Stimulated activated CD8-positive, alpha-beta memory T cell treated with anti-CD3 and anti-CD28 coated beads, Interleukin-12 subunit alpha, Interleukin-12 subunit beta, amount 100 ng/mL, for 24 hours (primary cell): ENCODE measurements around the gene S100A9.
"Not testable (repeated sequence)": the region's sequence is repeated elsewhere in the genome, so short reads cannot be mapped to it uniquely, and the experiment has no call there.

Experiments
- DNase-seq: peaks from one replicate; pipeline ENCODE4 v3.0.0-alpha.2; 2020; ENCODE audit errors: extremely low read depth

The S100A9 gene

DNA sequence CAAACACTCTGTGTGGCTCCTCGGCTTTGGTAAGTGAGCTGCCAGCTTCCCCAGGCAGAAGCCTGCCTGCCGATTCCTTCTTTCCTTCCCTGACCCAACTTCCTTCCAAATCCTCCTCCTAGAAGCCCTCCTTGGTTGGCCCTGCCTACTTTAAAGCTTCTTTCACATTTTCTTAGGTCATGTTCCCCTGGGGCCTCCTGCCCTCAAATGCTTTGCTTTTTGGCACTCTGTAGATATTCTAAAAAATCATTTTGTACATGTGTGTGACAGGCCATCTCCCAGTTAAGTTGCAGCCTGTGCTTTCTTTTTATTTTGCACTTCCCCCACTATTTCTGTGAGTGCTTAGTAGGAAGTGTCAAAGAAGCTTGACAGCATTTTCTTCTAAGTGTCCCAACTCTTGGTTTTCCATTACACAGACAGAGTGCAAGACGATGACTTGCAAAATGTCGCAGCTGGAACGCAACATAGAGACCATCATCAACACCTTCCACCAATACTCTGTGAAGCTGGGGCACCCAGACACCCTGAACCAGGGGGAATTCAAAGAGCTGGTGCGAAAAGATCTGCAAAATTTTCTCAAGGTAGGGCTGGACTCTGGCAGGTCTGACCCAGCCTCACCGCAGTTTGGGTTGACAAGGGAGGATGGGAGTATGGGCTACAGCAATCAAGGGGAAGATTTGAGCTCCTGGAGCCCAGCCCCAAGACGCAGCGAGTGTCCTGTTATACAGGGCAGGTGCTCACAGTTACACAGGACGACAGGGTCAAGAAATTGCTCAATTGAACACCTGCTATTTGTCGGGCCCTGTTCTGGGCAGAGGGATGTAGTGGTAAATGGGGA lies at the start of gene S100A9:
TSS of gene S100A9 (plus strand) at position 2 of the 838 bp plus-strand sequence. CDS start at position 432, 430 bp downstream.
- no peak for DNase-seq

DNA sequence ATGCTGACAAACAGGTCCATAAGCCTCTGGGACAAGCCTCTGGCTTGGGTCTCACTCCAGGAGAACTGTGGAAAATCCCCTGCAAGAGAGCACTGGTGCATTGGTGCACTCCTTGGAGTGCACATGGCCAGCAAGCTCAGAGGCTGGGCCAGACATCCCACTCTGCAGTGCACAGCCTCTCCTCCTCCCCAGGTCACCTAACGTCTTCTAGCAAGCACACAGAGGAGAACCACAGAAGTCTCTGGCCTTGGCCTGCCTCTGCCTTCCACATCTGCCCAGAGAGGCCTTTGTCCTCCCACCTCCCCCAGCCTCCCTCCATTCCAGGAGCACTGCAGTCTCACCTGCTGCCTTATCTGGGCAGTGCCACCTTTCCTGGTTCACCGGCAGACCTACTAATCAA lies 49.1 kb upstream of the S100A9 start:
- DNase-seq: no peak

DNA sequence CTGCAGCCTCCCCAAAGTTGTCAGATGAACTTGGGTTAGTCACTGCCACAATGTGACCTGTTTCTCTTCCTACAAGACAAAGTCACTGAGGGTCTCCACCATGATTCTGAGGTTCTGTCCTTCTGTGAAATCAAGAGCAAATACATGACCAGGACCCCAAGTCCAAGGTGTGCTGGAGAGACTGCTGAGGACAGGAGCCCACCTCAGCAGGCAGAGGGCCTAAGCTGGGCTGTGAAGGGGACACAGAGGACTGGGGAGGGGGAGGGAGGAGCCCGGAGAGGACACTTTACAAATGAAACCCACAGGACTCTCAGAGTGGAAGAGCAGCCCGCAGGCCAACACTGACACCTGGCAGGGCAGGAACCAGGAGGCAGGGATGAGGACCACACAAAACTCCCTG lies 48.2 kb upstream of the S100A9 start:
- no peak for DNase-seq

DNA sequence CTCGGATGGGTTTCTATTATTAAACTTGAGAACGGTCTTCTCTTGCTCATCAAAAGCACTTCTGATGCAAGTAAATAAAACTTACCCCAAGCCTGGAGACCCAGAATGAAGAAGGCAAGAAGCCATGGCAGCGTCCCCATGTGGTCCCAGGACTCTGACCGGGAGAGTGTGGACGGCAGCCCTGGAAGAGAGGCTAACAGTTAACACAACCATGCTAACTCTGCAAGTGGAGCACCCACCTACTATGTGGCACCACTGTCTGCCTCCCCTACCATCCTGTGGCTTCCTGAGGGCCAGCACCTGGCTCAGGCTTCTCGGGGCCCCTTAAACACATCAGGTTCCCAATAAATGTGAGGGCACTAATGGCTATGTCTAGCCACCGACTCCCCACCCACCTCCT lies 47.1 kb upstream of the S100A9 start:
- DNase-seq: no peak

GRCh38 chr1:153312570-153313186 lies 45.0 kb upstream of the S100A9 start, which contains the start of gene PGLYRP3:
Gene PGLYRP3 (minus strand): TSS chr1:153312952. CDS start chr1:153310665, 2,287 bp downstream.
- no peak for DNase-seq

GRCh38 chr1:153313288-153313687 lies 44.4 kb upstream of the S100A9 start:
- no peak for DNase-seq

DNA sequence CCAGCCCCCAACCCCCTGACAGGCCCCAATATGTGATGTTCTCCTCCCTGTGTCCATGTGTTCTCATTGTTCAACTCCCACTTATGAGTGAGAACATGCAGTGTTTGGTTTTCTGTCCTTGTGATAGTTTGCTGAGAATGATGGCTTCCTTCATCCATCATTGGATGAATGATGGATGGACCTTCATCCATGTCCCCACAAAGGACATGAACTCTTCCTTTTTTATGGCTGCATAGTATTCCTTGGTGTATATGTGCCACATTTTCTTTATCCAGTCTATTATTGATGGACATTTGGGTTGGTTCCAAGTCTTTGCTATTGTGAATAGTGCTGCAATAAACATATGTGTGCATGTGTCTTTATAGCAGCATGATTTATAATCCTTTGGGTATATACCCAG lies 43.3 kb upstream of the S100A9 start:
- not testable (repeated sequence) for DNase-seq

DNA sequence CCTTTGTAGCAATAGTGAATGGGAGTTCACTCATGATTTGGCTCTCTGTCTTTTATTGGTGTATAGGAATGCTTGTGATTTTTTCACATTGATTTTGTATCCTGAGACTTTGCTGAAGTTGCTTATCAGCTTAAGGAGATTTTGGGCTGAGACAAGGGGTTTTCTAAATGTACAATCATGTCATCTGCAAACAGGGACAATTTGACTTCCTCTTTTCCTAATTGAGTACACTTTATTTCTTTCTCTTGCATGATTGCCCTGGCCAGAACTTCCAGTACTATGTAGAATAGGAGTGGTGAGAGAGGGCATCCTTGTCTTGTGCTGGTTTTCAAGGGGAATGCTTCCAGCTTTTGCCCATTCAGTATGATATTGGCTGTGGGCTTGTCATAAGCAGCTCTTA lies 41.6 kb upstream of the S100A9 start:
- not testable (repeated sequence) for DNase-seq

GRCh38 chr1:153318145-153318544 lies 39.5 kb upstream of the S100A9 start:
- DNase-seq: not testable (repeated sequence)

DNA sequence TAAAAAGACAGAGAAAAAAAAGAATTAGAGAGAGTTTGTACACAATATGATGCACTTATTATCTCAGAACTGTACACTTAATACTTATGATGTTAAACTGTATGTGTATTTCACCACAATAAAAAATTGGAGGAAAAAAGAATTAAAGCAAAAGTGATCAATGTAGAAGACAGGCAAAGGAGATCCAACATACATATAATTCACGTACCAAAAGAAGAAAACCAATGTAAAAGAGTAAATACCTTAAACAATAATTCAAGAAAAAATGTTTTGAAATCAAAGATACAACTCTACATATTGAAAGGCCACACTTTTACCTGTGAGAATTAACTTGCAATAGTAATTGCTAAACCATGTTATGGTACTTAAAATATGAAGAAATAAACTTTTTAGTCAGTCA lies 35.1 kb upstream of the S100A9 start:
- no peak for DNase-seq

- DNase-seq: no peak
Measured at GRCh38 chr1:153324912-153325311, 32.7 kb upstream of the S100A9 start.

DNA sequence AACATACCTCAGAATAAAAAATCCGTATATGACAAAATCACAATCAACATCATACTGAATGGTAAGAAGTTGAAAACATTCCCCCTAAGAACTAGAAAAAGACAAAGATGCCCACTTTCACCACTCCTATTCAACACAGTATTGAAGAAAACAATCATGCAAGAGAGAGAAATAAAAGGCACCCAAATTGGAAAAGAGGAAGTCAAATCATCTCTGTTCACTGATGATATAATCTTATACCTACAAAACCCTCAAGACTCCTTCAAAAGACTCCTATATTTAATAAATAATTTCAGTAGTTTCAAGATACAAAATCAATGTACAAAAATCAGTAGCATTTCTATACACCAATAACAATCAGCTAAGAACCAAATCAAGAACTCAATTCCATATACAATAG lies 23.8 kb upstream of the S100A9 start:
- DNase-seq: no peak

- no peak for DNase-seq
Measured at GRCh38 chr1:153336650-153337049, 21.0 kb upstream of the S100A9 start.

- no peak for DNase-seq
Measured at GRCh38 chr1:153337980-153338853, 19.4 kb upstream of the S100A9 start.

DNA sequence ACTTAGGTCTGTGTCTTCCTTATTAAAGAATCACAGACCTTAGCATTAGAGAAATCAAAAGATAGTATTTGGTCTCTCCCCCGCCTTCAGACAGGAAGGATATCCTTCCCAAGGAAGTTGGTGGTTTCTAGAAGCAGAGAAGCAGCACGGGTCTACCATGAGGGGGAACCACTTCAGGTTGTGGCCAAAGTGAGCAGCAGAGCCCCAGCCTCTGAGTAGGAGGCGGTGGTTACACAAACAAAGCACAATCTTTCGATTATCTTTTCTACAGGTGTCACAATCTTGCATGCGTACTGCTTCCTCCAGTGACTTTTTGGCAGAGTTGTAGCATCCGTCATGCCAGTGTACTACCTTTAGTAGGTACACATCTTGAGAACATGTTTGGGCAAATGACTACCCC lies 17.9 kb upstream of the S100A9 start:
- no peak for DNase-seq

GRCh38 chr1:153340356-153340755 lies 17.3 kb upstream of the S100A9 start:
- no peak for DNase-seq

- no peak for DNase-seq
Measured at GRCh38 chr1:153341431-153341934, 16.2 kb upstream of the S100A9 start.

- no peak for DNase-seq
Measured at GRCh38 chr1:153342178-153342577, 15.5 kb upstream of the S100A9 start.

DNA sequence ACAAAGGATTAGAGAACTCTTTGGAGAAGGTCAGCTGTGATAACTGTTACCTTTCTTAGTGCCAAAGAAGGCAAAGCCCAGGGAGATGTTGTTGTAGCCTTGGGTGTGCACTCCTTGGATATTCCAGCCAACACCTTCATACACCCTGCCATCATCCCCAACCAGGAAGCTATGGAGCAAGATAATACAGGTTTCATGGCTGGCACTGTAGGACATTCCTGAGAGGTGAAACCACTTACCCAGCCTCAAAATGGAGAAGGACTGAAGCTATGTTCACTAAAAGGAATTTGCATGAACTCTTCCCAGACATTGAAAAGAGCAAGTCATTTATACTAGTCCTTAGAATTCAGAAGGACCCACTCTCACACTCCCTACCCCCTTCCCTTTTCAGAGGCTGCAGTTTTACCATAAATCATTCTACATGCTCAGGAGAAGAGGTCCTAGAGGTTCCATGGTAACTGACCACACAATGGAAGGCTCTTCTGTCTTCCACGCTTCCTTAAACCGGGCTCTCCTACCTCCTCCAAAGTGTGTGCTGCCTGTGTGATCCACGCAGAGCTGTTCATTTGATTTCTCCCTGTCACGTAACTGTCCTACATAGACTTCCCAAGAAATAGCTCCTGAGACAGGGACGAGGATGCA lies 14.5 kb upstream of the S100A9 start:
- no peak for DNase-seq

- DNase-seq: no peak
Measured at GRCh38 chr1:153343811-153344717, 13.6 kb upstream of the S100A9 start.

- no peak for DNase-seq
Measured at GRCh38 chr1:153344718-153345025, 13.0 kb upstream of the S100A9 start.
